ENCODE data around the gene TTYH3.
"Not testable (repeated sequence)": the region's sequence is repeated elsewhere in the genome, so short reads cannot be mapped to it uniquely, and the experiment has no call there.

TTYH3 gene

GRCh38 chr7:2631946-2632732 lies at the start of gene TTYH3:
Gene TTYH3 (plus strand): TSS chr7:2631986. CDS start chr7:2632156, 170 bp downstream.
- no peak for DNase-seq

DNA sequence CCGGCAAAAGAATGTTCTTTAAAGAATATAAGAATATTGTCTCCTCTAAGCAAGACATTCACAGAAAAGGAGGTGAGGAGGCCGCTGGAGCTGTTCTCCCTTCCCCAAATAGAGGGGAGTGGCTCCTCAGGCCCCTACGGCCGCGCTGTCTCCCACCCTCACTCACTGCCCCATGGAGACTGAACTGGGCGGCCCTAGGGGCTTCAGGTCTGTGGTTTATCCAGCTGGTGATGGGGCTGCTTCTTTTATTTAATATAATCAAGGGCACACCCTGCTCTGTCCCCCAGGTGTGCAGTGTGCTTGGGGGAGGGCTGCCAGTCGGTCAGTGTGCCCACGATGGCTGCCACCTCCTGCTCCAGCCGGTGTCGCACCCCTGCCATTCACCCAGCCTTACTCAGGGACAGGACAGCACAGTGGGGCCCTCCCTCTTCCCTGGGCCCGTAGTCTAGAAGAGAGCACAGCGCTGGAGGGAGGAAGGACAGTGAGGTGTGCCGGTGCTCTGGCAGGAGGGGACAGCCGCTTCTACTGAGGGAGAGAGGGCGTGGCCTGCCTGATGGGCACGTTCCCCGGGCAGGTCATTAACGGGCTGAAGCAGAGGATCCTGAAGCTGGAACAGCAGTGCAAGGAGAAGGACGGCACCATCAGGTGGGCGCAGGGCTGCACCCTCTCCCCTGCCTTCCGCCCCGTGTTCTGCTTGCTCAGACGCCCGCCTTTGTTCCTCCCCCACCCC lies 49.6 kb upstream of the TTYH3 start:
- DNase-seq: no peak

DNA sequence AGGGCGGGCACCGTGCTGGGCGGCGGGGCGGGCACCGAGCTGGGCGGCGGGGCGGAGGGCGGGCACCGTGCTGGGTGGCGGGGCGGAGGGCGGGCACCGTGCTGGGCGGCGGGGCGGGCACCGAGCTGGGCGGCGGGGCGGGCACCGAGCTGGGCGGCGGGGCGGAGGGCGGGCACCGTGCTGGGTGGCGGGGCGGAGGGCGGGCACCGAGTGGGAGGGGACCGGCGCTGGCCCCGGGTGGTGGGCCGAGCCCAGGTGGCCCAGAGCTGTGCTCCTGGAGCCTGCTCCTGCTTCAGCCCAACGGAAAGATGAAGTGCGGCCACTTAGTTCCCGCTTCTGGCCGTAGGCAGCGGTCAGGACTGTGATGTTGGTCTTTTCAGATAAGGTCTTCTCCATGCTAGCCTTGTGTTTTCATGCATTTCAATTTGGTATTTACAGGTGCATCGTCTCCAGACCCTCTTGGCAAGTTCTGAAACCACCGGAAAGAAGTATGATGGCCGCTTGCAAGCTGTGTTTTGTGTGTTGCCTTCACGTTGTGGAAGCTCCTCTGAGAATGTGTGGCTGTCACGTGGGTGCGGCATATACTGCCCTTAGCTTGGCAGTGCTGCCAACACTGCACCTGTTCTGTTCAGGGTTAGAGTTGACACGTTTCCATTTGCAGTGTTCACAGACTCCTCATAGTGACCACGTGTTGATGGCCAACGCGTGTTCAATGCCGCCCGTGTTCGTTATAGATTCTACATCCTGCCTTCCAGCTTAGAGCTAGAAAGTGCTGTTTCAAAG lies 47.8 kb upstream of the TTYH3 start:
- no peak for DNase-seq

GRCh38 chr7:2585446-2585845 lies 46.3 kb upstream of the TTYH3 start:
- no peak for DNase-seq

DNA sequence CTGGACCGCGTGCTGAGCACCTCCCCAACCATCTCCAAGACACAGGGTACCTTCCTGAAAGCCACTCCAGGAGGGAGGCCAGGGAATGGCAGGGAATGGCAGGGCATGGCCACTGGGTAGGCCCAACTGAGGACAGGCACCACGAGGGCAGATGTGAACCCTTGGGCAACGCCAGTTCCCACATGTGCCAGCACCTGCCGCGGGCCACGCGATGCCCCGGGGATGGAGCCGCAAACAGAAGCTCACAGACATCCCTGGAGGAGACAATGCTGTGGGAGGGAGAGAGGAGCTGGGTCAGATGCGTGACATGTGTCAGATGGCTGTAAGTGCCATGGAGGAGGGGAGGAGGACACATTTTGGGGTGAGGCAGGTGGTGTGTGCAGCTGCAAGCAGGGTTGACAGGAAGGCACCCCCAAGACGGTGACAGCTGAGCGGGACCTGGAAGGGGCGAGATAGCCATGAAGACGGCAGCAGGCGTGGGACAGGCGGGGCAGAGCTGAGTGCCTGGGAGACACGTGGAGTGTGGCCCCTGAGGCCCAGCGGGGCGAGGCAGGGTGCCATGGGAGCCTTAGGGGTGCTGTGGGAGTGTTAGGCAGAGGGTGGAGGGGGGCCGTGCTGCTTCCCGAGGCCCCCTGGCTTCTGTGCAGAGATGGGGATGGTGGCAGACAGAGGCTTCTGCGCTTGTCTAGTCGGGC lies 45.3 kb upstream of the TTYH3 start:
- DNase-seq: no peak

DNA sequence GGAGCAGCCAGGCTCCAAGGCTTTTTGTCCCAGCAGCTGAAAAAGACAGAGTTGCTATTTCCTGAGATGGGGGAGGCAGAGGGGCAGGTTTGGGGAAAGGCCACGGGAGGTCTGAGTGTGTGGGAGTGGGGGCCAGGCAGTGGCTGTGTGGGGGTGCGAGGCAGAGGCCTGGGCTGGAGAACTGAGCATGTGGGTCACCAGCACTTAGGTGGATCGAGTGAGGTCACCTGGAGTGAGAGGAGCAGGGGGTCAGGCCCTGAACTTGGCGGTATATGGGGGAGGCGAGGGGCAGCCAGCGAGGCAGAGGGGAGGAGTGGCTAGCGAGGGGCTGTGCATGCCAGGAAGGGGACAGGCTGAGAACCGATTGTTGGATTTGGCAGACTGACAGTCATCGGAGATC lies 44.7 kb upstream of the TTYH3 start:
- no peak for DNase-seq

DNA sequence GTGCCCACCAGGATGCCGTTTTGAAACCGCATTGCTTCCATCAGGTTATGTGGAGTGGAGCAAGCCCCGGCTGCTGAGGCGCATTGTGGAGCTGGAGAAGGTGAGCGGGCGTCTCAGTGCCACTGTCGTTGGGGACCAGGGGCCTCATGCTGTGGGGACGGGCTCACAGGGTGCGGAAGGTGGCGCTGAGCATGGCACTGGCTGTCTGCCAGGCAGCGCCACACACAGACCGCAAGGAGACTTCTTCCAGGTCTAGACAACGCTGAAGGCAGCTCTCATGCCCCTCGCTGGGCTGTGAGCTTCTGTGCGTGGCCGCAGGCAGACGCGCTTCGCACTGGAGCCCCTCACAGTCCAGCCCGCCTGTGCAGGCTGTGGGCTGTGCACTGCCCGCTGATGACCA lies 44.0 kb upstream of the TTYH3 start:
- DNase-seq: no peak

GRCh38 chr7:2589341-2589740 lies 42.4 kb upstream of the TTYH3 start:
- DNase-seq: no peak

DNA sequence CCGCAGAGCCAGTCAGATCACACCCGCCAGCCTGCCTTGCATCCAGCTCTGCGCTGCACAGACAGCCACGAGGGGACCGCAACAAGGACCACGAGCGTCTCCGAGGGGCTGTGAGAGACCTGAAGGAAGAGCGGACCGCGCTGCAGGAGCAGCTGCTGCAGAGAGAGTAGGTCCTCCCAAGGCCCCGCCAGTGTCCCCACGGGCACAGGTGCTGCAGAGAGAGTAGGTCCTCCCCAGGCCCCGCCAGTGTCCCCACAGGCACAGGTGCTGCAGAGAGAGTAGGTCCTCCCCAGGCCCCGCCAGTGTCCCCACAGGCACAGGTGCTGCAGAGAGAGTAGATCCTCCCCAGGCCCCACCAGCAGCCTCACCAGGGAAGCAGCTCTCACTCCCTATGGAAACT lies 41.8 kb upstream of the TTYH3 start:
- DNase-seq: not testable (repeated sequence)

DNA sequence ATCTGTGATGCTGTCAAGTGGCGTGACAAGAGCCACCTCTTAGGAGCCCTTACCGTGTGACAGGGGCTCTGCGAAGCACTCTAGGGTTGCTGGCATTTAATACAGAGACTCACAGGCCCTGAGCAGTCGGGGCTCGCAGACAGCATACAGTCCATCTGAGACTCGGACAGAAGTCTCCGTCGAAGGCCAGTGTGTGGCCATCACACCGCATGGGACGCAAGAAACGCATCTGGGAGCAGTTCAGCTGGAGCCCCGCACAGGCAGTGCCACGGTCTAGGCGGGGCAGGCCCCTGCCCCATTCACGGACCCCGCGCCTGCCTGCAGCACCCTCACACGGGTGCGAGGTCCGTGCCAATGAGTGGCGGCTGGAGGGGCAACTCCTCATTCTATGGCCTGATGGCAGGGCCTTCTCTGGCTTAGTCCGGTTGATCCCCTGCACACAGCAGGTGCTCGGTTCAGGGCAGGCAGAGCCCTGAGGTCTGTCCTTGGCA lies 39.4 kb upstream of the TTYH3 start:
- no peak for DNase-seq

DNA sequence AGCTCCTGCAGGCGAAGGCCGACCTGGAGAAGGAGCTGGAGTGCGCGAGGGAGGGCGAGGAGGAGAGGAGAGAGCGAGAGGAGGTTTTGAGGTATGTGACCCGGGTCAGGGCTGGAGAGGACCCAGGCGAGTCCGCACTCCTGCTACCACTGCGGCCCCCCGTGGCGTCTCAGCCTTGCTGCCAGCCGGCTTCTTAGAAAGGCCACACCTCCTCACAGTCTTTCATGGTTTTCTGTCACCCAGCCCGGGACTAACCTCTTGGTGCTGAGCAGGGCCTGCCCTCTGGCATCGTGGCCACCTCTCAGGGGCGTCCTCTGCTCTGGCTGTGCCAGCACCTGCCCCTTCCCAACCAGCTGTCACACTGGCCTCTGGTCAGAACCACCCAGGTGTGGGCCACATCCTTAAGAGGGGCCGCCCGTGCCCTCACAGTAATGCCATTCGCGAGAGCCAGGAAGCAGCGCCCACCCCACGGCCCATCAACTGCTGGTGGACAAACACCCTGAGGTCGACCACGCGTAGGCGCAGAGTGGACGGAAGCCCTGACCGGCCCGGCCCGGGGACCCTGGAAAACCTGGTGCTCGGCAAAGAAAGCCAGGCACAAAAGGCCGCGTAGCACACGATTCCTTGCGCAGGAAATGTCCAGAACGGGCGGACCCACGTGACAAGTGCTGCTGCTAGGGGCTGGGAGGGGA lies 38.6 kb upstream of the TTYH3 start:
- DNase-seq: no peak

- no peak for DNase-seq
Observed at GRCh38 chr7:2594599-2594998, 37.2 kb upstream of the TTYH3 start.

- no peak for DNase-seq
Observed at GRCh38 chr7:2595258-2595860, 36.4 kb upstream of the TTYH3 start.

- DNase-seq: no peak
Observed at GRCh38 chr7:2596464-2597272, 35.1 kb upstream of the TTYH3 start.

DNA sequence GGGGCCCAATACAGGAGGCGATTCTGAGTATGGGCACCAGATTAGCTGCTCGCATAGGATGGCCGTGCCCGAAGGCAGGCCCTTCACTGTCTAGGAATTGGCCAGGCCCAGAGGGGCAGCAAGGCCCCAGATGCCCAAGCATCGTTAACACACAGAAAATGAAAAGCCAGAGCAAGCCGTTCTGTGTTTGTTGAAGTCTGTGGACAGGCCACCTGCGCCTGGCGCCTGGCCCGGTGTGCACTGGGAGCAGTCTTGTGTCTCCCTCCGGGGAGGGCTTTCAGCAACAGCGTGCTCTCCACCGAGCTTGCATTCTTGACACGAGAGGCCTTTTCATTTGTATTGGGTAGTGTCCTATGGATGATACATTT lies 34.5 kb upstream of the TTYH3 start:
- DNase-seq: no peak

- DNase-seq: no peak
Observed at GRCh38 chr7:2598154-2598823, 33.5 kb upstream of the TTYH3 start.

DNA sequence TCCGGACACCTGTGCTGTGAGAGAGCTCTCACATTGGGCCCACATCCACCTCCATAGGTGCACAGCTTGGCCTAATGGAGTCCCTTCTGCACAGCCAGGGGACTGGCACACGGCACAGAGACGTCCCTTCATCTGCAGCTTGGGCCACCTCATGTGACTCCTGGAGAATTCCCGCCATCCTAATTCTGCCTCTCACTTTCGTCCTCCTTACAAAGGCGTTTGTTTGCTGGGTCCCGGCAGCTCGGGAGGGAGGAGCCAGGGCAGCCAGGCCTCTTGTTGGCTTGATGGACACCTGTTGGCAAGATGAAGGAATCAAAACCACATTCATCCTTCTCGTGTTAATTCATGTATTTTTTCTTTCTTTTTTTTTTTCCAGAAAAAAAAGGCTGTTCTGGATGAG lies 30.7 kb upstream of the TTYH3 start:
- no peak for DNase-seq

GRCh38 chr7:2601907-2602306 lies 29.9 kb upstream of the TTYH3 start:
- no peak for DNase-seq

GRCh38 chr7:2602406-2603043 lies 29.3 kb upstream of the TTYH3 start:
- no peak for DNase-seq
